AG09309 (cell line): ENCODE measurements around the gene FNDC3B.

Experiments
- DNase-seq: peaks from one replicate; pipeline ENCODE4 v3.0.0-alpha.2; 2010; ENCODE audit warnings: low read depth
- H3K4me3 ChIP-seq: 2 replicates; pipeline ENCODE4 v1.5.1; 2011; ENCODE audit warnings: mild to moderate bottlenecking, low read depth, low read length, moderate library complexity; ENCODE audit not compliant: control insufficient read depth
- CTCF ChIP-seq: IDR thresholded peaks from 2 replicates; pipeline ENCODE4 v1.5.1; 2011; ENCODE audit warnings: mild to moderate bottlenecking, low read depth, low read length, inconsistent platforms; ENCODE audit not compliant: insufficient read depth, control insufficient read depth; ENCODE audit errors: missing control alignments

The FNDC3B gene

GRCh38 chr3:172128858-172129257, 89.5 kb downstream of the FNDC3B start:
- no peak for TF ChIP-seq CTCF
- no peak for DNase-seq
- no peak overlapping the region for H3K4me3 ChIP-seq

GRCh38 chr3:172129498-172129849, 90.1 kb downstream of the FNDC3B start:
- H3K4me3 ChIP-seq: no peak overlapping the region
- no peak for DNase-seq

GRCh38 chr3:172129850-172130716, 90.7 kb downstream of the FNDC3B start:
- no peak for TF ChIP-seq CTCF
- no peak overlapping the region for H3K4me3 ChIP-seq

More at GRCh38 chr3:172129498-172129849, 90.1 kb downstream of the FNDC3B start:
- no peak for TF ChIP-seq CTCF

GRCh38 chr3:172130717-172131050, 91.3 kb downstream of the FNDC3B start:
- DNase-seq: no peak
- TF ChIP-seq CTCF: no peak
- H3K4me3 ChIP-seq: no peak overlapping the region

More at GRCh38 chr3:172129850-172130716, 90.7 kb downstream of the FNDC3B start:
- peak; percentile 98 for DNase-seq

- DNase-seq: no peak
- H3K4me3 ChIP-seq: no peak overlapping the region
- TF ChIP-seq CTCF: no peak
Measured at GRCh38 chr3:172131746-172132145, 92.4 kb downstream of the FNDC3B start.

GRCh38 chr3:172132159-172132586, 92.8 kb downstream of the FNDC3B start:
- no peak for DNase-seq
- TF ChIP-seq CTCF: no peak

More at GRCh38 chr3:172132159-172132586, 92.8 kb downstream of the FNDC3B start:
- H3K4me3 ChIP-seq: no peak overlapping the region
